Lower leg skin (tissue), 4 donors: ENCODE data around the gene WNT2B. TPM values are rescaled to one million over a fixed set of nuclear protein-coding genes. Genes with fewer than 3 reads are reported as not detected.

ENCODE experiments used
- DNase-seq, 2 donors: peaks; one replicate each; pipeline ENCODE4 v3.0.0-alpha.2; 2019; ENCODE audit warnings: low spot score in 2 of 2
- H3K4me3 ChIP-seq: fragments of 200-600 bp; sonication (generic); 2 replicates; pipeline ENCODE4 v1.5.1; 2017; ENCODE audit warnings: mild to moderate bottlenecking, low read depth; ENCODE audit not compliant: poor library complexity, severe bottlenecking
- POLR2A ChIP-seq, 2 donors: fragments of 450-650 bp; IDR thresholded peaks; one replicate each; pipeline ENCODE4 v1.6.1; 2016 to 2017; ENCODE audit warnings: antibody characterized with exemption in 2 of 2, mild to moderate bottlenecking in 1 of 2, moderate library complexity in 1 of 2
- WGBS, 2 donors: methylation state at CpG; one replicate each; pipeline ENCODE4 v1.1.5; 2018; 5-methylcytosine and 5-hydroxymethylcytosine counted together
- intact Hi-C: fragments of 100-400 bp; cut with DNase I; formaldehyde crosslinking; loops from one replicate; pipeline ENCODE4 v1.15.0; 2023; ENCODE audit warnings: low total_unique reads
- total RNA-seq, 4 donors: library from RNA; depleted of rRNA; stranded (reverse); fragments of >200 nt; gene quantifications; one replicate each; pipeline ENCODE4 v1.1.0, GENCODE V29; 2016
- TF ChIP-seq, protein P1 (sequence below), 3 donors: fragments of 450-650 bp; IDR thresholded peaks; one replicate each; pipeline ENCODE4 v1.5.1; 2016; ENCODE audit warnings: antibody characterized with exemption in 3 of 3, mild to moderate bottlenecking in 3 of 3, moderate library complexity in 2 of 3

The WNT2B gene
- total RNA-seq, 4 donors from 2014 or later: 20.2 to 37.7 (median 23.4) TPM

DNA sequence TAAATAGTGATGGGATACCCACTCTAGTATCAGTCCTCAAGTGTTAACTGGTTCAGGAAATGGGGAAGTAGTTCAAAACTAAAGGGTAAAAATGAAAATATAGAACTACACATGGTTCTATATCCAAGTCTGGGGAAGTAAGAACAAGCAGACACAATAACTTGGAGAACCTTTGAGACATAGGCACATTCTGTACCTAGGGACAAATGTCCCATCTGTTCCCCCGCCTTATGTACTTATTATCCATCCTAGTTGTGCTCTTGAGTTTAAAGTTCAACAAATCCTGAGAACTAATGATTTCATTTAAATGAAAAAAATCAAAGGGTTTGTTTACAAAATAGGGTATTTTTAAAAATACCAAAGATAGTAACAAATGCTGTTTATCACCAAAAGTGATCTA is 32.5 kb downstream of the WNT2B start:
- no peak overlapping the region for H3K4me3 ChIP-seq
- TF ChIP-seq, protein P1, sequence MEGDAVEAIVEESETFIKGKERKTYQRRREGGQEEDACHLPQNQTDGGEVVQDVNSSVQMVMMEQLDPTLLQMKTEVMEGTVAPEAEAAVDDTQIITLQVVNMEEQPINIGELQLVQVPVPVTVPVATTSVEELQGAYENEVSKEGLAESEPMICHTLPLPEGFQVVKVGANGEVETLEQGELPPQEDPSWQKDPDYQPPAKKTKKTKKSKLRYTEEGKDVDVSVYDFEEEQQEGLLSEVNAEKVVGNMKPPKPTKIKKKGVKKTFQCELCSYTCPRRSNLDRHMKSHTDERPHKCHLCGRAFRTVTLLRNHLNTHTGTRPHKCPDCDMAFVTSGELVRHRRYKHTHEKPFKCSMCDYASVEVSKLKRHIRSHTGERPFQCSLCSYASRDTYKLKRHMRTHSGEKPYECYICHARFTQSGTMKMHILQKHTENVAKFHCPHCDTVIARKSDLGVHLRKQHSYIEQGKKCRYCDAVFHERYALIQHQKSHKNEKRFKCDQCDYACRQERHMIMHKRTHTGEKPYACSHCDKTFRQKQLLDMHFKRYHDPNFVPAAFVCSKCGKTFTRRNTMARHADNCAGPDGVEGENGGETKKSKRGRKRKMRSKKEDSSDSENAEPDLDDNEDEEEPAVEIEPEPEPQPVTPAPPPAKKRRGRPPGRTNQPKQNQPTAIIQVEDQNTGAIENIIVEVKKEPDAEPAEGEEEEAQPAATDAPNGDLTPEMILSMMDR (IDR thresholded peaks at IDR 0.05): no peak
- TF ChIP-seq POLR2A (IDR thresholded peaks at IDR 0.05): no peak
- no peak for DNase-seq
- WGBS, 2 donors: 44 to 95% methylated on average over 1 of the region's 1 CpG
- intact Hi-C loops: no loop called here

DNA sequence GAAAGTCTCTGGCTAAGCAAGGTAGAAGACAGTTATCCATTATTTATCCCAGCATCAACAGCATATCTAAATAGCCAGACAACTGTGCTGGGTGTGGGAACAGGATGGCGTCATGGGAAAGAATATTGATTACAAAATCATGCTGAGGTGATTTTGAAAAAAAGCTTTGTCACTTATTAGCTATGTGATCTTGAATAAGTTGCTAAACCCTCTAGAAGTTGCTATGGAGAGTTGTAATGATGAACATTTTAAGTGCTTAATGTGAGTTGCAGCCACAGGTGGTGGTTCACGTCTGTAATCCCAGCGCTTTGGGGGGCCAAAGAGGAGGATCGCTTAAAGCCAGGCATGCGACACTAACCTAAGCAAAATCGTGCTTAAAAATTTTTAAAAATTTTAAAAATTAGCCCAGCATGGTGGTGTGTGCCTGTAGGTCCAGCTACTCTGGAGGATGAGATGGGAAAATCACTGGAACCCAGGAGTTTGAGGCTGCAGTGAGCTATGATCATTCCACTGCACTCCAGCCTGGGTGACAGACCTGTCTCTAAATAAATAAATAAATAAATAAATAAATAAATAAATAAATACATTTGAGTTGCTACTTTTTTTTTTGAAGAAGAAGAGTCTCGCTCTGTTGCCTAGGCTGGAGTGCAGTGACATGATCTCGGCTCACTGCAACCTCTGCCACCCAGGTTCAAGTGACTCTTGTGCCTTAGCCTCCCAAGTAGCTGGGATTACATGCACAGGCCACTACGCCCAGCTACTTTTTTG is 33.6 kb downstream of the WNT2B start:
- intact Hi-C loops: loop anchor here (2.0 kb wide), 1 partner anchor 34 kb away; no protein-coding TSS in a partner anchor
- 94 to 97% methylated on average over 9 of the region's 9 CpGs for WGBS, 2 donors
- TF ChIP-seq, protein P1 (IDR thresholded peaks at IDR 0.05): no peak
- TF ChIP-seq POLR2A (IDR thresholded peaks at IDR 0.05): no peak
- no peak for DNase-seq
- no peak overlapping the region for H3K4me3 ChIP-seq

DNA sequence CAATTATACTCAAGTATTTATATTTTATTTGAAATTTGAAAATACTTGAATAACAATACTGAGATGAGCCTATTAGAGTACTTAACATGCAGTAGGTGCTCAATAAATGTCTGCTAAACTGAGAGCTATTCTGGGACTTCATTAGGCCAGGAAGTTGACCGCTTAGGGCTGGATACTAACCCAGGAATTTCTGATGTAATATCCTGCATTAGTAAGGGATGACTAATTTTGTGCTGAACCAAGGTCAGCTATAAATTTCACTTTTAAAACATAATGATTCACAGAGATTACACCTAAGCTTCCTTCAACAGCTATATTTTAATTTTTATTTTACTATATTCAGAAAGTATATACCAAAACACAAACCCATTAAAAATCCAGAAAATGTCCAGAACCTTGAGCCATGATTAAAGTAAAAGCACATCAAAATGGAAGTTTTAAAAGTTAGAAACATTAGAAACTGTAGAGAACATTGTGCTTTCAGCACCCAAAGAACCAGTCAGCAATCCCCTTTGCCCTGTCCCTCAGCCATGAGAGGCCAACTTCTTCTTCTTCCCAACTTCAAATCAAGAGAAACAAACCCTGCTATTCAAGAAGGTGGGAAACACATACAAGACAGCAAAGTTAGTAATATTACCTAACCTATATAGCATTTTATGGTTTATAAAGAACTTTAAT is 35.4 kb downstream of the WNT2B start:
- DNase-seq: no peak
- intact Hi-C loops: no loop called here
- no peak for TF ChIP-seq POLR2A (IDR thresholded peaks at IDR 0.05)
- TF ChIP-seq, protein P1 (IDR thresholded peaks at IDR 0.05): no peak

DNA sequence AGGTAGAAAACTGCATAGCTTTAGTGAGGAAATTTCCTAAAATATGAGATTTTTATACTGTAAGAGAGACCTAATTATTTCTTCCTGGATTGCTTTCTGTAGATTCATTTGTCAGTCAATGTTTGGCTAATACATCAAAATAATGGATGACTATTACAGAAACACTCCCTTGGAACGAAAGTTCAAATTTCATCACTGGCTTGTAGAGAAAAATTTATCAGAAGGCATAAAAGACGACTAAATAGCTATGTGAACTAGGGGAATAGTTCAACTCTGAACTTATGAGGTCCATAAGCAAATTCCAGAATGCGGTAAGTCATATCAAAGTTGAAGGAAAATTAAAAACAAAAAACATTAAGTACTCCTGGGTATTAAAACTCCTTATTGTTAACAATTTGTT is 36.0 kb downstream of the WNT2B start:
- TF ChIP-seq, protein P1 (IDR thresholded peaks at IDR 0.05): no peak
- no peak for TF ChIP-seq POLR2A (IDR thresholded peaks at IDR 0.05)
- H3K4me3 ChIP-seq: no peak overlapping the region
- no peak for DNase-seq
- intact Hi-C loops: no loop called here
- 64 to 71% methylated on average over 3 of the region's 3 CpGs for WGBS, 2 donors

More for the DNA sequence above, 35.4 kb downstream of the WNT2B start:
- 30 to 38% methylated on average over 1 of the region's 1 CpG for WGBS, 2 donors
- H3K4me3 ChIP-seq: no peak overlapping the region

DNA sequence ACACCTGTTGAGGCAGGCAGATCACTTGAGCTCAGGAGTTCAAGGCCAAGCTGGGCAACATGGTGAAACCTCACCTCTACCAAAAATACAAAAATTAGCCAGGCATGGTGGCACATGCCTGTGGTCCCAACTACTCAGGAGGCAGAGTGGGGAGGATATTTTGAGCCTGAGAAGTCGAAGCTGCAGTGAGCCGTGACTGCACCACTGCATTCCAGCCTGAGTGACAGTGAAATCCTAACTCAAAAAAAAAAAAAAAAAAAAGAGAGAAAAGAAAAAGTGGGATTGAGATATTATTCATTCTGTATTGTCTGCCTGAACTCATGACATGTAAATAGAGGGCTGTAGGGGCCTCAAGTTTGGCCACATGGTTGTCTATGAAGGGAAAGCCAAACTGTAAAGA is 37.3 kb downstream of the WNT2B start:
- WGBS, 2 donors: 93 to 96% methylated on average over 2 of the region's 2 CpGs
- DNase-seq: no peak
- intact Hi-C loops: no loop called here
- TF ChIP-seq, protein P1 (IDR thresholded peaks at IDR 0.05): no peak
- TF ChIP-seq POLR2A (IDR thresholded peaks at IDR 0.05): no peak
- H3K4me3 ChIP-seq: no peak overlapping the region
